ENCODE data around the gene SP6.

DNA sequence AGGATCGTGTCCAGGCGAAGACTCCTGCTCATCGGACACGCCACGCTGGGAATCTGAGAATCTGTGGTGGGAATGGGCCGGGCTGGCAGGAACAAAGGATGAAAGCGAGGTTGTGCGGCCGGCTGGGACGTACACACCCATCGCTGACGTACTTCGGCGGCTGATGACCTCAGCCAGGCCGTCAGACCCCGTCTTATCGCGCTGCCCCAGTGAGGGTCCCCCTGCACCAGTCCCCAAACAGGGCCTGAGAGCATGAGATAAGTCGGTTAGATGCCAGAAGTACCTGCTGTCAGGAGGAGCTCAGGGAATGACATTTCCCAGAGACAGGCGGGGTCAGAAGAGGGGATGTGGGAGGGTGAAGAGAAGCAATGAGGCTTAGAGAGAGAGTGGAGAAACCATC lies 16.0 kb upstream of the SP6 start:
- no peak for TF ChIP-seq ZNF274 (IDR thresholded peaks at IDR 0.05; ENCODE audit: low read depth, low read length)
- TF ChIP-seq YY1 (IDR thresholded peaks at IDR 0.05; ENCODE audit: insufficient read depth, insufficient read length): no peak

All from NT2/D1 (cell line).